ENCODE results near the gene LY9. TPM values are rescaled to one million over a fixed set of nuclear protein-coding genes. Genes with fewer than 3 reads are reported as not detected.

Gene LY9
- total RNA-seq, 1 donor from 2014 or later: not detected

- no peak for DNase-seq (ENCODE audit: low read depth)
- no peak overlapping the region for H3K4me3 ChIP-seq (ENCODE audit: low read depth, low read length)
- TF ChIP-seq CTCF (conservative IDR thresholded peaks at IDR 0.05; ENCODE audit: low read depth, low read length): no peak
These were observed 12.3 kb downstream of the LY9 start for GRCh38 chr1:160808289-160808688.

- DNase-seq (ENCODE audit: low read depth): no peak
- no peak for TF ChIP-seq CTCF (conservative IDR thresholded peaks at IDR 0.05; ENCODE audit: low read depth, low read length)
- no peak overlapping the region for H3K4me3 ChIP-seq (ENCODE audit: low read depth, low read length)
These were observed 14.5 kb downstream of the LY9 start for GRCh38 chr1:160810486-160810885.

GRCh38 chr1:160811147-160811546, 15.2 kb downstream of the LY9 start:
- TF ChIP-seq CTCF (conservative IDR thresholded peaks at IDR 0.05; ENCODE audit: low read depth, low read length): no peak
- DNase-seq (ENCODE audit: low read depth): no peak
- H3K4me3 ChIP-seq (ENCODE audit: low read depth, low read length): no peak overlapping the region

- no peak for TF ChIP-seq CTCF (conservative IDR thresholded peaks at IDR 0.05; ENCODE audit: low read depth, low read length)
- H3K4me3 ChIP-seq (ENCODE audit: low read depth, low read length): no peak overlapping the region
- DNase-seq (ENCODE audit: low read depth): no peak
These were observed 17.2 kb downstream of the LY9 start for GRCh38 chr1:160813215-160813614.

GRCh38 chr1:160814316-160814715, 18.3 kb downstream of the LY9 start:
- DNase-seq (ENCODE audit: low read depth): no peak
- no peak overlapping the region for H3K4me3 ChIP-seq (ENCODE audit: low read depth, low read length)
- TF ChIP-seq CTCF (conservative IDR thresholded peaks at IDR 0.05; ENCODE audit: low read depth, low read length): no peak

GRCh38 chr1:160814856-160815255, 18.9 kb downstream of the LY9 start:
- no peak for TF ChIP-seq CTCF (conservative IDR thresholded peaks at IDR 0.05; ENCODE audit: low read depth, low read length)
- DNase-seq (ENCODE audit: low read depth): no peak
- no peak overlapping the region for H3K4me3 ChIP-seq (ENCODE audit: low read depth, low read length)

GRCh38 chr1:160818207-160818937, 22.4 kb downstream of the LY9 start:
- H3K4me3 ChIP-seq (ENCODE audit: low read depth, low read length): no peak overlapping the region
- TF ChIP-seq CTCF (conservative IDR thresholded peaks at IDR 0.05; ENCODE audit: low read depth, low read length): no peak
- no peak for DNase-seq (ENCODE audit: low read depth)
